GM10266 (cell line): ENCODE results near the gene PTPRT.

Experiments used
- DNase-seq: peaks from one replicate; pipeline ENCODE4 v3.0.0; 2012; ENCODE audit errors: extremely low spot score
- TF ChIP-seq, protein P1 (sequence below): IDR thresholded peaks from 2 replicates; pipeline ENCODE4 v1.5.1; 2012; ENCODE audit warnings: mild to moderate bottlenecking, low read depth; ENCODE audit not compliant: control insufficient read depth, insufficient read depth; ENCODE audit errors: missing control alignments

PTPRT gene

DNA sequence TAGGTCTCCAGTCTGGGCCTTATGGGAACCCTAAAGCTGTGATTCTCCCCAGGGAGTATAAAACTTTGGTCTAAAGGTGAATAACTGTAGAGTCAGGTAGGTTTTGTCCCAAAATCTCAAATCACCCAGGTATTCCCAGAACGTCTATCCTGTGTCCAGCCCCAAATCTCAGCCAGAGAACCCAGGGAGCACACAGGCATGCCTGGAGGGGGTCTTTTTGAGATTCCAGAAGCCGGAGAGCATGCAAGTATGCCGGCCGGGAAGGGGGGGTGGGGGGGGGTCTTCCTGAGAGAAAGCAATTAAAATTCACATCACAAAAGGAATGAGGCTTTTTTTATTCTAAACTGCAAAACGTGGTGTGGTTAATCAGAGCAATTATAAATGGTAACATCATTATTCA lies 210.0 kb downstream of the PTPRT start:
- TF ChIP-seq, protein P1, sequence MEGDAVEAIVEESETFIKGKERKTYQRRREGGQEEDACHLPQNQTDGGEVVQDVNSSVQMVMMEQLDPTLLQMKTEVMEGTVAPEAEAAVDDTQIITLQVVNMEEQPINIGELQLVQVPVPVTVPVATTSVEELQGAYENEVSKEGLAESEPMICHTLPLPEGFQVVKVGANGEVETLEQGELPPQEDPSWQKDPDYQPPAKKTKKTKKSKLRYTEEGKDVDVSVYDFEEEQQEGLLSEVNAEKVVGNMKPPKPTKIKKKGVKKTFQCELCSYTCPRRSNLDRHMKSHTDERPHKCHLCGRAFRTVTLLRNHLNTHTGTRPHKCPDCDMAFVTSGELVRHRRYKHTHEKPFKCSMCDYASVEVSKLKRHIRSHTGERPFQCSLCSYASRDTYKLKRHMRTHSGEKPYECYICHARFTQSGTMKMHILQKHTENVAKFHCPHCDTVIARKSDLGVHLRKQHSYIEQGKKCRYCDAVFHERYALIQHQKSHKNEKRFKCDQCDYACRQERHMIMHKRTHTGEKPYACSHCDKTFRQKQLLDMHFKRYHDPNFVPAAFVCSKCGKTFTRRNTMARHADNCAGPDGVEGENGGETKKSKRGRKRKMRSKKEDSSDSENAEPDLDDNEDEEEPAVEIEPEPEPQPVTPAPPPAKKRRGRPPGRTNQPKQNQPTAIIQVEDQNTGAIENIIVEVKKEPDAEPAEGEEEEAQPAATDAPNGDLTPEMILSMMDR = no peak
- no peak for DNase-seq

DNA sequence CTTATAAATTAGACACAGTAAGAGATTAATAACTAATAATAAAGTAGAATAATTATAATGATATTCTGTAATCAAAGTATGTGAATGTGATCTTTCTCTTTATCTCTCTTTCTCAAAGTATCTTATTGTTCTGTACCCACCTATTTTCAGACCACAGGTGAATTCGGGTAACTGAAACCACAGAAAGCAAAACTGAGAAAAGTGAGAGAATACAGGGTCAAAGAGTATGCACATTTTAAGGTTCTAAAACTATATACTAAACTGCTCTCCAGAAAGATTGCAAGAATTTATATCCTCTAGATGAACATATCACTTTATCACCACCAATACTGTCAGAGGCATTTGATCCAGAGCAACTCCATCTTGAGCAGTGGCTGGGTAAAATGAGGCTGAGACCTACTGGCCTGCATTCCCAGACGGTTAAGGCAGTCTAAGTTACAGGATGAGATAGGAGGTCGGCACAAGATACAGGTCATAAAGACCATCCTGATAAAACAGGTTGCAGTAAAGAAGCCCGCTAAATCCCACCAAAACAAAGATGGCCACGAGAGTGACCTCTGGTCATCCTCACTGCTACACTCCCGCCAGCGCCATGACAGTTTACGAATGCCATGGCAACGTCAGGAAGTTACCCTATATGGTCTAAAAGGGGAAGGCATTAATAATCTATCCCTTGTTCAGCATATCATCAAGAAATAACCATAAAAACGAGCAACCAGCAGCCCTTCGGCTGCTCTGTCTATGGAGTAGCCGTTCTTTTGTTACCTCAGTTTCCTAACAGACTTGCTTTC lies 211.3 kb downstream of the PTPRT start:
- no peak for DNase-seq
- TF ChIP-seq, protein P1 = no peak

DNA sequence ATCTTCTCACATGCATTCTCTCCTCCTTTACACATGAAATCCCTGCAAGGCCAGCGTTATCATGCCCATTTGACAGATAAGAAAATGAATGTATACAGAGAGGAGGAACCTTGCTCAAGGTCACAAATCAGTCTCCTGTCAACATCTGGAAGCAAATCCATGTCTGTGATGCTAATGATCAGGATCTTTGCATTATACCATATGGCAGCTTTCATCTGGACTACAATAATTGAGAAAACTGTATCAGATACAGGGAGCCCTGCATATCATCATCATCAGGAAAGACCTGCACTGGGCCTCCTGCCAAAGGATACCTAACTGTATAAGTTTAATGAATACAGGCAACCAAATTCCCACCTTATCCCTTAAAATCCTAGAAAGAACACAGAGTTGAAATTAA lies 213.7 kb downstream of the PTPRT start:
- DNase-seq = no peak
- TF ChIP-seq, protein P1 = no peak

DNA sequence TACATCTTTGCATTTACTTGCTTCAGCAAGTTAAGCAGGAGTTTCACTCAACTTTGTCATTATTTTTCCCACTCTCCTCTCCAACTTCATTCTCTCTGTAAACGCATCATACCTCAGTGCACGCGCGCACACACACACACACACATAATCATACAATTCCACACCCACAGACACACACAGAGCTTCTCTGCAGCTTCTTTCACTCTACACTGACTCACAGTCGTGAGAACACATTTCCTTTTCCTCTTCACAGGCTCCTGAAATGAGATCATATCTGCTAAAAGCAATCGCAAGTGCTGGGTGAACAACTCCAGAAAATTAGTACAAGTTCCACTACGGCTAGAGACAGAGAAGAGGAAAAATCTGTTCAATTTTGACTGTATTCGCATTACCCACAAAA lies 215.4 kb downstream of the PTPRT start:
- DNase-seq = no peak
- TF ChIP-seq, protein P1 = no peak

DNA sequence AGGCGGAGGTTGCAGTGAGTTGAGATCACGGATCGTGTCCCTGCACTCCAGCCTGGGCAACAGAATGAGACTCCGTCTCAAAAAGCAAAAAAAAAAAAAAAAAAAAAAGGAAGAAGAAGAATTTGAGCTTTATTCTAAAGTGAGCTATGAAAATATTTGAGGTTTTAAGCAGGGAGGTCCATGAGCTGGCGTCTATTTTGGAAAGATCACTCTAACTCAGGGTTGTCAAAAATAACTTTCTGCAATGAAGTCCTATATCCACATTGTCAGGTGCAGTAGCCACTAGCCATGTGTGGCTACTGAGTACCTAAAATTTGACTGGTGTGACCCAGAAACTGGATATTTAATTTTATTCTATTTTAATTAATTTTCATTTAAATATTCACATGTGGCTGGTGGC lies 217.1 kb downstream of the PTPRT start:
- no peak for DNase-seq

DNA sequence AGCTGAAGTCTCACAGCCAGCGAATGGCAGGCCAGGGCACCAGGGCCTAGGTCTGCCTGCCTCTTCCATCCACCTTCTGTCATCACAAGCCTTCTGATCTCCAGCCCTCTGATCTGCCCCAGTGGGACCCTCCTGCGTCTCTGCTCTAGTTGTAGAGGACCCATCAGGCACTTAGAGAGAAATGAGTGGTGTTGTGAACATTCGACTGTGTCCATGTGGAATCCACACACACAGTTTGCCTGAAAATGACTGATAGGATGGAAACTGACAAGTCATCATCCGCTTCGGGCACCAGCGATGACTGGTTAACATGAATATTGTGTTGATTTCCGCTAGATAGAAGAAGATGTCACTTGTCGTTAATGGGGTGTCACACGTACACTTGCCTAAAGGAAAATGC lies 221.0 kb downstream of the PTPRT start:
- no peak for DNase-seq
- TF ChIP-seq, protein P1 = no peak

More for the DNA sequence above, 217.1 kb downstream of the PTPRT start:
- TF ChIP-seq, protein P1 = no peak

DNA sequence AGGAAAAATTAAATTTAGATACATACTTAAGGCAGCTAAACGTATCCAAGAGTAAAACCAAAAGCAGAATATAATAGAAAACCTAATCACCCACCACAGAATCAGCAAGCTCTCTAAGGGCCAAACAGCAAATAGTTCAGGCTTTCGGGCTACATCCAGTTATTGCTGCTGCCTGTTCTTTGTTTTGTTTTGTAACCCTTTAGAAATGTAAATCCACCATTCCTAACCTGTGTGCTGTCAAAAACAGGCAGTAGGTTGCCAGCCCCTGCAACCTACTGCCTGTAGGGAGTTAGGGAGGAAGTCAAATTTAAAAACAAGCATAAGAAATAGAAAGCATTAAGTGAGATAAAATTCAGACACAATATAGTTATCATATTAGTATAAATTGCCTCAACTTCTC lies 225.9 kb downstream of the PTPRT start:
- TF ChIP-seq, protein P1 = no peak
- DNase-seq = no peak
